ENCODE measurements around the gene MRPS15.

DNA sequence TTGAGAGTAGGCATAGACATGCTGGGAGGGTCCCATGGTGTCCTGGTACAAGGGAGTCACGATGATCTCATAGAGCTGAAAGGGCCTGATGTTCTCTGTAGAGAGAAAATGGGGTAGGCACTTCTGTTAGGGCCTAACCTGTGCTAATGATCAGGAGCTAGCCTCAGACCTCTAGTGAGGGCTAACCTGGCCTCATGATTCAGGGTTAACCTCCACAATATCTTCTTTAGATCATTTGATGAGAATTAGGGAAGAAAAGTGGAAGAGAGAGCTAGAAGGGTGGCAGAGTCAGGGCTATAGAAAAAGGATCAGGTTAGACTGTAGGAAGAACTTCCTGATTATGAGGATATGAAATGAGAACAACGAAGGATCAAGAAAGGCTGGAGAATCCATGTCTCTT, 5.0 kb upstream of the MRPS15 start:
- TF ChIP-seq, protein P1, sequence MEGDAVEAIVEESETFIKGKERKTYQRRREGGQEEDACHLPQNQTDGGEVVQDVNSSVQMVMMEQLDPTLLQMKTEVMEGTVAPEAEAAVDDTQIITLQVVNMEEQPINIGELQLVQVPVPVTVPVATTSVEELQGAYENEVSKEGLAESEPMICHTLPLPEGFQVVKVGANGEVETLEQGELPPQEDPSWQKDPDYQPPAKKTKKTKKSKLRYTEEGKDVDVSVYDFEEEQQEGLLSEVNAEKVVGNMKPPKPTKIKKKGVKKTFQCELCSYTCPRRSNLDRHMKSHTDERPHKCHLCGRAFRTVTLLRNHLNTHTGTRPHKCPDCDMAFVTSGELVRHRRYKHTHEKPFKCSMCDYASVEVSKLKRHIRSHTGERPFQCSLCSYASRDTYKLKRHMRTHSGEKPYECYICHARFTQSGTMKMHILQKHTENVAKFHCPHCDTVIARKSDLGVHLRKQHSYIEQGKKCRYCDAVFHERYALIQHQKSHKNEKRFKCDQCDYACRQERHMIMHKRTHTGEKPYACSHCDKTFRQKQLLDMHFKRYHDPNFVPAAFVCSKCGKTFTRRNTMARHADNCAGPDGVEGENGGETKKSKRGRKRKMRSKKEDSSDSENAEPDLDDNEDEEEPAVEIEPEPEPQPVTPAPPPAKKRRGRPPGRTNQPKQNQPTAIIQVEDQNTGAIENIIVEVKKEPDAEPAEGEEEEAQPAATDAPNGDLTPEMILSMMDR (IDR thresholded peaks at IDR 0.05; ENCODE audit: low read depth, low read length, missing input control): no peak
- no peak for TF ChIP-seq GABPA (IDR thresholded peaks at IDR 0.05 in 1 of 2, conservative IDR thresholded peaks at IDR 0.05 in 1 of 2)
- no peak for TF ChIP-seq TAF1 (conservative IDR thresholded peaks at IDR 0.05)
- TF ChIP-seq, protein P2, sequence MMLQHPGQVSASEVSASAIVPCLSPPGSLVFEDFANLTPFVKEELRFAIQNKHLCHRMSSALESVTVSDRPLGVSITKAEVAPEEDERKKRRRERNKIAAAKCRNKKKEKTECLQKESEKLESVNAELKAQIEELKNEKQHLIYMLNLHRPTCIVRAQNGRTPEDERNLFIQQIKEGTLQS (IDR thresholded peaks at IDR 0.05): no peak
- no peak for TF ChIP-seq RAD21 (IDR thresholded peaks at IDR 0.05)
- no peak for TF ChIP-seq YY1 (IDR thresholded peaks at IDR 0.05)
- TF ChIP-seq EGR1 (IDR thresholded peaks at IDR 0.05; ENCODE audit: low read depth in 2 of 2): no peak
- no peak for TF ChIP-seq JUND (IDR thresholded peaks at IDR 0.05)
- TF ChIP-seq RXRA (IDR thresholded peaks at IDR 0.05): no peak
- TF ChIP-seq, protein P3, sequence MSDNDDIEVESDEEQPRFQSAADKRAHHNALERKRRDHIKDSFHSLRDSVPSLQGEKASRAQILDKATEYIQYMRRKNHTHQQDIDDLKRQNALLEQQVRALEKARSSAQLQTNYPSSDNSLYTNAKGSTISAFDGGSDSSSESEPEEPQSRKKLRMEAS (IDR thresholded peaks at IDR 0.05): no peak
